Endothelial cell (in vitro differentiated cells): ENCODE results near the gene CCDC112. TPM values are rescaled to one million over a fixed set of nuclear protein-coding genes. Genes with fewer than 3 reads are reported as not detected.

Source experiments
- DNase-seq: peaks from one replicate; pipeline ENCODE4 v3.0.0; 2021; ENCODE audit warnings: low spot score
- H3K27ac Mint-ChIP-seq: one replicate; pipeline ENCODE4 v1.8.0; 2021; ENCODE audit warnings: mixed read lengths, inconsistent platforms; ENCODE audit not compliant: unreplicated experiment
- H3K27me3 Mint-ChIP-seq: one replicate; pipeline ENCODE4 v1.8.0; 2021; ENCODE audit warnings: mild to moderate bottlenecking, moderate library complexity, mixed read lengths, inconsistent platforms; ENCODE audit not compliant: unreplicated experiment
- H3K36me3 Mint-ChIP-seq: one replicate; pipeline ENCODE4 v1.8.0; 2021; ENCODE audit warnings: mild to moderate bottlenecking, low read depth, mixed read lengths, inconsistent platforms; ENCODE audit not compliant: unreplicated experiment
- H3K4me1 Mint-ChIP-seq: one replicate; pipeline ENCODE4 v1.8.0; 2021; ENCODE audit warnings: mild to moderate bottlenecking, mixed read lengths, inconsistent platforms; ENCODE audit not compliant: unreplicated experiment
- H3K4me3 Mint-ChIP-seq: one replicate; pipeline ENCODE4 v1.8.0; 2021; ENCODE audit warnings: mild to moderate bottlenecking, mixed read lengths, inconsistent platforms; ENCODE audit not compliant: unreplicated experiment
- H3K9me3 Mint-ChIP-seq: one replicate; pipeline ENCODE4 v1.8.0; 2021; ENCODE audit warnings: mixed read lengths, inconsistent platforms; ENCODE audit not compliant: unreplicated experiment
- CTCF ChIP-seq: fragments of 200-600 bp; sonication (generic); IDR thresholded peaks from one replicate; pipeline ENCODE4 v1.5.0; 2021; ENCODE audit warnings: antibody characterized with exemption; ENCODE audit not compliant: unreplicated experiment
- total RNA-seq: library from RNA; stranded (reverse); fragmentation: NEBNext Ultra II Directional; extraction: Animal tissue kit (Norgen Biotek cat#: 25700); gene quantifications from one replicate; pipeline ENCODE4 v1.2.1, GENCODE V29; 2021; ENCODE audit not compliant: unreplicated experiment

The CCDC112 gene
- total RNA-seq, 1 donor from 2014 or later, result 7.2 TPM

- no peak for DNase-seq
- H3K36me3 Mint-ChIP-seq, result no peaks in the 10 kb centered on the region
- TF ChIP-seq CTCF, result no peak
- H3K4me1 Mint-ChIP-seq, result no peaks in the 10 kb centered on the region
- no peak overlapping the region for H3K4me3 Mint-ChIP-seq
- no peak overlapping the region for H3K27ac Mint-ChIP-seq
- H3K27me3 Mint-ChIP-seq, result peaks cover 1% of the 10 kb centered on the region
- no peaks in the 10 kb centered on the region for H3K9me3 Mint-ChIP-seq
Observed at GRCh38 chr5:115243412-115243811, 53.0 kb downstream of the CCDC112 start.

DNA sequence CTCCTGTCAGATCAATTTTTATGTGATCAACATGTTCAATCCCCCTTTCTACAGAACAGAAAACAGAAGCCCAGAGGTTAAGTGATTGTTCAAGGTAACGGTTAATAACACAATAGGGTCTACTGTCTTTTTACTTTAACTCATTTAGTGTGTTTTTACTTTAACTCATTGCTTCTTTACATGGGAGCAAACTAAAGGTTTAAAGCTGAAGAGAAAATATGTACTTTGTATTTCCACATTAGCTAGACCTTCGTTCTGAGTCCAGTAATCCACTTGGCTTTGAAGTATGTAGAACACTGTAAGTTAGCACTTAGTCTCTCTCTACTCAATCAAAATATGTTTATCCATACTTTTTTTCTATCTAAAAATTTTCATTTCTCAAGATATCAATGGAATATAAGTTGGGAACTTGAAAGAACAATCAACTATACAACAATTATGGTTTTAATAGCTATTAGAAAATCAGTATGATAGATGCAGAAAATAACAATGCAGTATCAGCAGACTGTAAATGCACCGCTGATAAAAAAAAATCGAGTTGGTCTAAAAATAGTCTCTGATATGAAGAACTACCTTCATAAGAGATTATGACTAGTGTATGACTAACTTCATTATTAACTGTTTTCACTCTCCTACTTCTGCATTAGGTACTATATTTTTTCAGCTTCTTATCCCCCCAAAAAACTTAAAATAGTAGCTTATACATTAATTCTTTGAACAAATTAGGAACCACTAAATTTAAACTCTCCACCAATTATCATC is 54.4 kb downstream of the CCDC112 start:
- Mint-ChIP-seq H3K27me3 (peaks cover 1% of the 10 kb centered on the region), H3K4me3 (no peak overlapping the region), H3K4me1 (no peaks in the 10 kb centered on the region), H3K9me3 (no peaks in the 10 kb centered on the region), H3K27ac (no peak overlapping the region), H3K36me3 (no peaks in the 10 kb centered on the region)
- no peak for TF ChIP-seq CTCF
- no peak for DNase-seq

GRCh38 chr5:115237066-115237465 is 59.4 kb downstream of the CCDC112 start:
- Mint-ChIP-seq H3K4me3 (no peak overlapping the region), H3K27ac (no peak overlapping the region), H3K27me3 (peaks cover 1% of the 10 kb centered on the region), H3K9me3 (no peaks in the 10 kb centered on the region), H3K4me1 (no peaks in the 10 kb centered on the region), H3K36me3 (no peaks in the 10 kb centered on the region)
- DNase-seq, result no peak
- TF ChIP-seq CTCF, result no peak

- Mint-ChIP-seq H3K27ac (no peak overlapping the region), H3K27me3 (peaks cover 1% of the 10 kb centered on the region), H3K4me3 (no peak overlapping the region), H3K4me1 (no peaks in the 10 kb centered on the region), H3K36me3 (no peaks in the 10 kb centered on the region), H3K9me3 (no peaks in the 10 kb centered on the region)
- DNase-seq, result no peak
- TF ChIP-seq CTCF, result no peak
Observed at GRCh38 chr5:115236599-115236998, 59.9 kb downstream of the CCDC112 start.

DNA sequence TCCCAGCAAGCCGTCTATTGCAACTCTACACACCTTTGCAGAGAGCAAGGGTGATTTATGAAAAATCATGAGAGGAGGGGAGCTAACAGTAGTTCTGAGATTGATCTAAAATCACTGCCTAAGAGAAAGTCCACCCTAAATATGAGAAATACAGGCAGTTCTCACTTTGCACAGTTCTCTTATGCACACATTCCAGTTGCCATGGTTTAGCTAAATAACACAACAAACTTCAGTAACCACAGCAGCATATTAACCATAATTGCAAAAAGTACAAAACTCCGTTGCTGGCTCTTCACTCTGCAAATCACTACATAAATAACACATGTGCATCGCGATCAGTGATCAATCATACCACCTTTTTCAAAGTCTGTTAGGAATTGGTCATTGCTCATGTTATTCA is 64.9 kb downstream of the CCDC112 start:
- no peaks in the 10 kb centered on the region for H3K27me3 Mint-ChIP-seq
- no peak overlapping the region for H3K27ac Mint-ChIP-seq
- no peaks in the 10 kb centered on the region for H3K9me3 Mint-ChIP-seq
- TF ChIP-seq CTCF, result no peak
- peaks cover 4% of the 10 kb centered on the region for H3K36me3 Mint-ChIP-seq
- H3K4me1 Mint-ChIP-seq, result no peaks in the 10 kb centered on the region
- no peak overlapping the region for H3K4me3 Mint-ChIP-seq
- no peak for DNase-seq
